Stimulated activated CD4-positive, alpha-beta T cell treated with anti-CD3 and anti-CD28 coated beads, TNF-alpha, amount 100 ng/mL, for 1 hour (primary cell): ENCODE results near the gene REG1A.

Source experiments
- DNase-seq, 3 donors: peaks; one replicate each; pipeline ENCODE4 v3.0.0-alpha.2; 2020; ENCODE audit warnings: low read depth in 3 of 3, low spot score in 1 of 3

REG1A gene, protein sequence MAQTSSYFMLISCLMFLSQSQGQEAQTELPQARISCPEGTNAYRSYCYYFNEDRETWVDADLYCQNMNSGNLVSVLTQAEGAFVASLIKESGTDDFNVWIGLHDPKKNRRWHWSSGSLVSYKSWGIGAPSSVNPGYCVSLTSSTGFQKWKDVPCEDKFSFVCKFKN

GRCh38 chr2:79120194-79120713 lies at the start of gene REG1A:
Gene REG1A (plus strand): TSS chr2:79120488. CDS start chr2:79120862, 374 bp downstream.
- no peak for DNase-seq

DNA sequence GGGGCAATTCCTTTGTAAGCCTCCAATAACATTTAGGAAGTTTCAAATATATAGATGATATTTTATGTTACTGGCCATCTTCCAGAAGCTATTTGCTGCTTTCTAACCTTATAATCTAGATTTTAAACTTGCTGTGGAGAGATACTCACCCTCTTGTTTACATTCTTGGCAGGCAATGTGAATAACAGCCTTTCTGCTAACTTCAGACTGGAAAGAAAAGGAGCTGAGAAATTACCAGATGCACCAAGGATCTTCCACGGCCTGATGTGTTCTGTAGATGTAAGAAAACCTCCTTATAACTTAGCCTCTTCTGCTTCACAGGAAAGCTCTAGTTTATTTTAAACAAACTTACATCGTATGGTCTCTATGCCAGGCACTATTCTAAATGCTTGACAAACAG lies 49.2 kb upstream of the REG1A start:
- no peak for DNase-seq

DNA sequence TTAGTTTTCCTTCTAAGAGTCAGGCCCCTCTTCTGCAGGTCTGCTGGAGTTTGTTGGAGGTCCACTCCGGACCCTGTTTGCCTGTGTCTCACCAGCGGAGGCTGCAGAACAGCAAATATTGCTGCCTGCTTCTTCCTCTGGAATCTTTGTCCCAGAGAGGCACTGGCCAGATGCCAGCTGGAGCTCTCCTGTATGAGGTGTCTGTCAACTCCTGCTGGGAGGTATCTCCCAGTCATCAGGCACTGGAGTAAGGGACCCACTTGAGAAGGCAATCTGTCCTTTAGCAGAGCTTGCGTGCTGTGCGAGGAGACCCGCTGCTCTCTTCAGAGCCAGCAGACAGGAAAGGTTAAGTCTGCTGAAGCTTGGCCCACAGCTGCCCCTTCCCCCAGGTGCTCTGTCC lies 37.3 kb upstream of the REG1A start:
- DNase-seq, result no peak

GRCh38 chr2:79083597-79084251 lies 36.6 kb upstream of the REG1A start:
- no peak for DNase-seq

DNA sequence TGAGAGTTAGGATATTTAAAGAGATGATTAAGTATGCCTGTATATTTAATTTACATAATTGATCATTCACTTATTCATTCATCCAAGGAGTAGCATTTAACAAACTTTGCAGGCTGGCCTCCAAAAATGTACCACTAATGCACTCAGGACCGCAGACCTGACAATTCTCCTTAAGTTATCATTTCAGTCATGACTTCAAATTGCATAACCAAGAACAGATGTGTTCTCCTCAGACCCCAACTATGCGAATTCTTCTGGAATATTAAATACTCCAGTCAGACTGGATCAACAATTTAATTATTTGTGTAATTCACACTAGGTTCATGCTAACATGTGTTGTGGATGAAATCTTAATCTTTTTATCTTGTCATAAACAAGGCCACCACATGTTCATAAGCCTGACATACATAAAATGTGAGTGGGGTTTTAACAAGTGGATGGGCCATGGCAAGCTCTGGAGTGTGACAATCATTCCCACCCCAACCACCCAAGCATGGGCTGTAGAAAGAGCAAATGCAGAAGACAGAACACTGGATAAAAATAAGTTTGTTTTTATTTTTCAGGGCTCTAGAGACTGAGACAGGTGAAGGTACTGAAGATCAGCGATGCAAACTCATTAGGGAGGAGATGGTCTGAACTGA lies 35.7 kb upstream of the REG1A start:
- DNase-seq, result no peak

DNA sequence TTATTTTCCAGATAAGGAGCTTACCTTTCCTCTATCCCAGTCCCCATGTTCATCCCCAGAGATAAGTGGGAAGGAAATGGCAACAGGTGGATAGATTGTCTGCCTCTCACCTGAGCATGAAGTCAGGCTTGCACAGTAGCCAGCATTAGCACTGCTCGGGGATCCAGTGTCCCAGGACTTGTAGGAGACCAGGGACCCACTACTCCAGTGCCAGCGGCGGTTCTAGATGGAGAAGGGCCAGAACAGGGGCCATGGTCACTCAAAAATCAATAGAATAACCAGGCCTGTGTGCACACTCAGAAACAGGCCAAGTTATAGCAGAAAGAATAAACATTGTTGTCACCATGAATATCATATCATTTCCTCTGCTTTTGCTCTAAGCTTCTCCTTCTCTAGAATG lies 34.9 kb upstream of the REG1A start:
- DNase-seq, result no peak

DNA sequence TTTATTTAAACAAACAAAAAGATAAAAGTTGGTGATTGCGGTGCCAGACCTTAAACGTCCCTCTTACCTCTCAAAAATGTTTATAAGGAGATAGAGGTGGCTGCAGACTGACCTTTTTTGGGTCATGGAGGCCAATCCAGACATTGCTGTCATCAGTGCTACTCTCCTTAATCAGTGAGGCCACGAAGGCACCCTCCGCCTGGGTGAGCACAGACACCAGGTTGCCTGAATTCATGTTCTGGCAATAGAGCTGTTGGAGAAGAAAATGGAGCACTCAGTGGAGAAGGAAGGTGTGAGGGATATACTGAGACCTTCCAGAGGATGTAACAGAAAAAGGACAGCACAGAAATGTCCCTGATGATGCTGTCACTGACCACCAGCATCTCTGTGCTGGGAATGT lies 34.0 kb upstream of the REG1A start:
- no peak for DNase-seq

DNA sequence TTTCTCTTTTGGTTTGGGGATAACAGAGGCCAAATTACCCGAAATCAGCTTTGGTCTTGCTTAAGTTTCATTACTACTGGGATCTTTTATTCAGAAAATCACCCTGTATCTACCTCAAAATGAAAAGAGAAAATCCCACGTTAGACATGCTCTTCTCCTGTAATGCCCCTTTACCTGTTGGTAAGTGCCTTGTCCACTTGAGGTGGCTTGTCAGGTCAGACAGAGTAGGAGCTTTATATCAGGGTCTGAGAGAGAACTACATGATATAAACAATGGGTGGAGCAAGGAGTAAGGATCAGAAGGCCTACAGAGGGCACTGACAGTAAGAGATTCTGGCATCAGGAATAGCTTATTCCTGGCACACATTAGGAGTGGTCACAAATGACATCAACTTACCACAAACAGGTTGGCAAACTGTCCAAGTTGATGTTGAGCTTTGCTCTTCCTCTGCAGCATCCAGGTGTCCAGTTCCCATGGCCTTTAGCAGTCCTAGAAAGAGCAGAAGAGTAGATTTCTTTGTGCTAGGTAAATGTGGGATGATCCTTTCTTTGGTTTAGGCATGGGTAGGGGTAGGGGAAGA lies 32.4 kb upstream of the REG1A start, which contains the start of gene REG1B:
Gene REG1B, minus strand, starts transcription at position 209 of the 580 bp plus-strand sequence. CDS start 381 bp downstream, outside the sequence.
- no peak for DNase-seq

GRCh38 chr2:79090693-79091092 lies 29.6 kb upstream of the REG1A start:
- DNase-seq, result no peak

DNA sequence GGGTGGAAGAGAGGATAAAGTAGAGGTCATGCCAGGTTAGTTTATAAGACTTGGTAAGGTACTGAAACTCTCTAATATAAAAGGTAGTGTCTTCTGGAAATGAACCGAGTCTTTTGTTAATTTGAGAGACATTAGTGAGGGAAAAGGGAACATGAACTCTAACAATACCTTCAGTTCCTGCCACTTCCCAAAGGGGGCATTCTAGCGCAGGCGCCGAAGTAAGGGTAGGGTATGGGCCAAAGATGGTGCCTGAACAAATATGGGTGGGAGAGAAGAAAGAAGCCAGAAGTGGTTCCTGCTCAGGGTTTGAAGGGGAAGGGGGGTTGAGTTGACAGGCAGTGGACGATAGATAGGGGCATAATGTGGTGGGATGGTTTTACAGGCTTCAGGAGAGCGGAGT lies 22.4 kb upstream of the REG1A start:
- no peak for DNase-seq

DNA sequence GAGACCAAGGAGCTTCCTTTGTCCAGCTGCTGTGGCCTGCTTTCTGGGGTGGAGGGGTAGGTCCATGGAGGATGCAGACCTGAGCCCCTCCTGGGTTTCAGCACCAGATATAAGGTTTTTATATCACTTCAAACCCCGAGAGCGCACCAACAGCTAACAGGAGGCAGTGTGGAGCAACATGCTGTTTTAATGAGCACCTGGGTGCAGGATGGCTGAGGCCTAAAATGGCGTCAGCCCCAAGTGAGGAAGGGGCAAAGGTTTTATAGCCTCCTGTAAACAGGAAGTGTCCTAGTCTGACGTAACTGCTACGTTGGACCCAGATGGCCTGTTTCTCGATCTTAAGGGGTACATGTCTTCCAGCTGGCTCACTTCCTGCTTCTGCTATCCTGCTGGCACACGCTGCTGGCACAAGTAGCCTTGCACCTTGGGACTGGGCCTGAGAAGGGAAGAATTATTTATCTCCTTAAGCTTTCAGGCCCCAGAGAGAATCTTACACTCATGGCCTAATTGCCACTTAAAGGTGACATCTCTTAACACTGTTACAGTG lies 21.1 kb upstream of the REG1A start:
- DNase-seq, result no peak

GRCh38 chr2:79100285-79100684 lies 20.0 kb upstream of the REG1A start:
- DNase-seq, result no peak

DNA sequence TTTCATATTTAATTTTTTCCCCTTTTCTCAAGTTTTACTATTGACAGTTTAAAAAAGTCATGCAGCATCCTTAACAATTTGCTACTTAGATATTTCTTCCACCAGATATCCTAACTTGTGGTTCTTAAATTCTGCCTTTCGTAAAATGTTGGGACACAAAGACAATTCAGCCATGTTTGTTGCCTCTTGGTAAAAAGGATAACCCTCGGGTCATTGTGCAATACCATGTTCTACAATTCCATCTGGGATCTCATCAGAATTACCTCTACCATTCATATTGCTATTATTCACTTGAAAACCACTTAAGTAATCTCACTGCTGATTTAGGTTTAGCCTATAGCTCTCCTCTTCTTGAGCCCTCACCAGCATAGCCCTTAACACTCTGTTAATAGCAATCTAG lies 19.3 kb upstream of the REG1A start:
- DNase-seq, result no peak

- no peak for DNase-seq
These were observed 17.1 kb upstream of the REG1A start for GRCh38 chr2:79103214-79103613.

DNA sequence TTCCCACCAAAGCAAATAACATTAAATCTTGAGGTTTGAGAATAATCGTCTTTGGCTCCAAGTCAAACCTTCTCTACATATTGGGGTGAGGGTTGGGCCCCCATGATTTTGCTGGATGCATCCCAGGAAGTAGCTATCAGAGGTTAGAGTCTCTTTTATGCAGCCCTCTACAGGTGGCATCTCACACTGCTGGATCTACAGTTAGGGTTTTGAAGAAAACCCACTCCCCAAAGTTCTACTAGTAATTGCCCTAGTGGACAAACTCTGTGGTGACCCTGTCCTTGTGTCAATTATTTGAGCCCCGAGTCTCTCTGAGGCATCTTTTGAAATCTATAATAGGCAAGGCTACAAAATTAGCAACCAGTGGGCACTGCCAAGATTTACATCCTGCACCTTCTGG lies 15.0 kb upstream of the REG1A start:
- no peak for DNase-seq

GRCh38 chr2:79112269-79112668 lies 8.0 kb upstream of the REG1A start:
- DNase-seq, result no peak

- no peak for DNase-seq
These were observed 5.3 kb upstream of the REG1A start for GRCh38 chr2:79114797-79115494.

- DNase-seq, result no peak
These were observed 3.0 kb upstream of the REG1A start for GRCh38 chr2:79116997-79117928.

DNA sequence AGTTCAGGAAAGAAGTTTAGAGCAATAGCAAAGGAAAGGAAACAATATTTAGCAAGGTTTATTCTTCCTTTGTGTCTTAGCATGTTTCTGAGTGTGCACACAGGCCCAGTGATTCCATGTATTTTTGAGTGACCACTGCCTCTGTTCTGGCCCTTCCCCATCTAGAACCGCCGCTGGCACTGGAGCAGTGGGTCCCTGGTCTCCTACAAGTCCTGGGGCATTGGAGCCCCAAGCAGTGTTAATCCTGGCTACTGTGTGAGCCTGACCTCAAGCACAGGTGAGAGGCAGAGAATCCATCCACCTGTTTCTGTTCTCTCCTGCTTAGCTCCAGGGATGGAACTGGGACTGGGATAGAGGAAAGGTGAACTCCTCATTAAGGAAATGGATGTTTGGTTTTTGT lies 2.4 kb downstream of the REG1A start:
- no peak for DNase-seq
